HFF-Myc (cell line): Measurements from ENCODE around the gene GCNA.
"Not testable (repeated sequence)": the region's sequence is repeated elsewhere in the genome, so short reads cannot be mapped to it uniquely, and the experiment has no call there.

ENCODE experiments used
- DNase-seq: peaks from one replicate; pipeline ENCODE4 v3.0.0-alpha.2; 2011; ENCODE audit warnings: low read depth; ENCODE audit errors: extremely low read depth
- H3K4me3 ChIP-seq: replicated peaks from 2 replicates; pipeline ENCODE4 v1.5.1; 2011; ENCODE audit warnings: low read depth, mild to moderate bottlenecking, control low read depth, low read length
- CTCF ChIP-seq: IDR thresholded peaks from 2 replicates; pipeline ENCODE4 v1.5.1; 2012; ENCODE audit warnings: mild to moderate bottlenecking, low read depth, low read length, control low read depth; ENCODE audit errors: missing control alignments

Gene GCNA

GRCh38 chrX:71604141-71604540 is 25.9 kb downstream of the GCNA start:
- no peak for DNase-seq
- H3K4me3 ChIP-seq: no peak overlapping the region
- TF ChIP-seq CTCF: no peak

GRCh38 chrX:71604796-71605568 is 26.7 kb downstream of the GCNA start:
- TF ChIP-seq CTCF: no peak
- no peak overlapping the region for H3K4me3 ChIP-seq
- DNase-seq: no peak

GRCh38 chrX:71606536-71607216 is 28.4 kb downstream of the GCNA start:
- H3K4me3 ChIP-seq: no peak overlapping the region
- TF ChIP-seq CTCF: no peak

GRCh38 chrX:71607488-71607887 is 29.3 kb downstream of the GCNA start:
- no peak for DNase-seq
- no peak for TF ChIP-seq CTCF
- no peak overlapping the region for H3K4me3 ChIP-seq

More at GRCh38 chrX:71606536-71607216, 28.4 kb downstream of the GCNA start:
- no peak for DNase-seq

- no peak for DNase-seq
- TF ChIP-seq CTCF: no peak
- no peak overlapping the region for H3K4me3 ChIP-seq
Observed at GRCh38 chrX:71609095-71609750, 31.0 kb downstream of the GCNA start.

GRCh38 chrX:71611736-71612135 is 33.5 kb downstream of the GCNA start:
- DNase-seq, H3K4me3 ChIP-seq: not testable (repeated sequence)

GRCh38 chrX:71612256-71612655 is 34.0 kb downstream of the GCNA start:
- DNase-seq: no peak
- TF ChIP-seq CTCF: no peak
- H3K4me3 ChIP-seq: no peak overlapping the region
